Choroid plexus epithelial cell (primary cell): ENCODE data around the gene FOXN3.

Experiments
- DNase-seq: peaks from one replicate; pipeline ENCODE4 v3.0.0-alpha.2; 2010; ENCODE audit warnings: low read depth
- H3K4me3 ChIP-seq: 2 replicates; pipeline ENCODE4 v1.5.1; 2011; ENCODE audit warnings: low read depth, mild to moderate bottlenecking, control low read depth, low read length, moderate library complexity
- TF ChIP-seq, protein P1 (sequence below): conservative IDR thresholded peaks from 2 replicates; pipeline ENCODE4 v1.5.1; 2011; ENCODE audit warnings: low read depth, mild to moderate bottlenecking, control low read depth, inconsistent platforms, low read length, moderate library complexity

Gene FOXN3

DNA sequence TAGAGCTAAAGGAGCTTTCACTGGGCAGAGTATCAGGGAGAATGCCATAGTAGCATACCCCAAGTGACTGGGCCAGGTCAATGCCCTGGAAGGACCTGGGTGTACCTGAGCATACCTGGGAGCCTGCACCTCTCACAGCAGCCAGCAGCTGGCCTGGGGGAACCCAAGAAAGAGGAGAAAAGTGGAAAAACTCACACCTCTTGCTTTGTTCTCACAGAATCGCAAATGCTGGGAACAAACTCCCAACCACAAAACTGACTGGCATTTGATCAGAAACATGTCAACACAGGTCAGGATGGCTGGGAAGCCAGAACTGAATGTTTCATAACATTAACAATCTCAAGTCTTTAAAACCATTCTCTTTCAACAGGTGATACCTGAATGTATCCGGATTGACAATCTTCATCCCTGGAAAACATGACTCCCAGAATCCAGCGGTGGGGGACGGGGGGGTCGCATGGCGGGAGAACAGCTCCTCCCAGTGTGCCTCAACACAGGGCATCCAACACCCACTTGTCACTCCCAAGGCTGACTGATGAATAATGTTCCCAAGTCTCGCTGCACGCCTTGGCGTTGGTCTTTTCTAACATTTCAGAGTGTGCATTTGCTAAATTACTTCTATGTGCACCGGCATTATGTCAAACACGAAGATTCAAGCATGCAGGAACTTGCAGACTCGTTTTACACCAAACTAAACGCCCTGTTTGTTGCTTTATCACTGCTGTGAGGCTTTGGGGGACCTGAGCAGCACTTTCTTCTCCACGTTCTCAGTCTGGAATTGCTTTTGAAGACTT, 7.9 kb downstream of the FOXN3 start:
- TF ChIP-seq, protein P1, sequence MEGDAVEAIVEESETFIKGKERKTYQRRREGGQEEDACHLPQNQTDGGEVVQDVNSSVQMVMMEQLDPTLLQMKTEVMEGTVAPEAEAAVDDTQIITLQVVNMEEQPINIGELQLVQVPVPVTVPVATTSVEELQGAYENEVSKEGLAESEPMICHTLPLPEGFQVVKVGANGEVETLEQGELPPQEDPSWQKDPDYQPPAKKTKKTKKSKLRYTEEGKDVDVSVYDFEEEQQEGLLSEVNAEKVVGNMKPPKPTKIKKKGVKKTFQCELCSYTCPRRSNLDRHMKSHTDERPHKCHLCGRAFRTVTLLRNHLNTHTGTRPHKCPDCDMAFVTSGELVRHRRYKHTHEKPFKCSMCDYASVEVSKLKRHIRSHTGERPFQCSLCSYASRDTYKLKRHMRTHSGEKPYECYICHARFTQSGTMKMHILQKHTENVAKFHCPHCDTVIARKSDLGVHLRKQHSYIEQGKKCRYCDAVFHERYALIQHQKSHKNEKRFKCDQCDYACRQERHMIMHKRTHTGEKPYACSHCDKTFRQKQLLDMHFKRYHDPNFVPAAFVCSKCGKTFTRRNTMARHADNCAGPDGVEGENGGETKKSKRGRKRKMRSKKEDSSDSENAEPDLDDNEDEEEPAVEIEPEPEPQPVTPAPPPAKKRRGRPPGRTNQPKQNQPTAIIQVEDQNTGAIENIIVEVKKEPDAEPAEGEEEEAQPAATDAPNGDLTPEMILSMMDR, result no peak
- H3K4me3 ChIP-seq, result no peak overlapping the region
- peak; percentile 48 for DNase-seq

DNA sequence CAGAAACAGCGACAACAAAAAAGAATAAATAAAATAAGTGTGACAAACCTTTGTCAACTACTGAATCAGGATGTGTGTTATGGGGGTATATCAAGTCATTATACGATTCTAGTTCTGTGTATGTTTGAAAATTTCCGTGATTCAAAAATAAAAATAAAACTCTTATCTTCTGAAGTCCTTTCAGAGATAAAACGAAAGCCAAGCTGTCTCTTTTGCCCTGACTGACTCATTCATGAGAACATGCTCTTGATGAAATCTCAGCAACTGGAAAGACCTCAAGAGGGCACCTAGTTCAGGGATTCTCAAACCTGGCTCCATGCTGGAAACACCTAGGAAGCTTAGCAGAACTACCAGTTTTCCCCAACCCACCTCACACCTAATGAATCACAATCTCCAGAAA, 9.2 kb downstream of the FOXN3 start:
- DNase-seq, result peak; percentile 52
- TF ChIP-seq, protein P1, result no peak
- no peak overlapping the region for H3K4me3 ChIP-seq

DNA sequence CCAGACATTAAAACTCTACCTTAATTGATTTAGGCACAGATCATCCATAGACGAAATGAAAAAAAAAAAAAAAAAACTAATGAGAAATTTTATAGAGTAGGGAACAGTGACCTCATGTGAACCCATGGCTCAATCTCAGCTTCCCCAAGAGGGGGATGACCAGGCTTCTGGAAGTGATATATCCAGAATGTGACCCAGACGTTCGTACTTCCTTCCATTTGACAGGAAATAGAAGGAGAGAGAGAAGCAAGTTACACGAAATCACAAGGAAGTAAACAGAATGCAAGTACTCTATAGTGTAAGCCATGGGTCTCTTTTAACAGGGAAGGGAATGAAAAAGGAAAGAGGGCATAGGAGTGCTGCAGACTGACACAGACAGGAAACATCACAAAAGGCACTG, 10.1 kb downstream of the FOXN3 start:
- TF ChIP-seq, protein P1, result no peak
- no peak overlapping the region for H3K4me3 ChIP-seq
- DNase-seq, result no peak

DNA sequence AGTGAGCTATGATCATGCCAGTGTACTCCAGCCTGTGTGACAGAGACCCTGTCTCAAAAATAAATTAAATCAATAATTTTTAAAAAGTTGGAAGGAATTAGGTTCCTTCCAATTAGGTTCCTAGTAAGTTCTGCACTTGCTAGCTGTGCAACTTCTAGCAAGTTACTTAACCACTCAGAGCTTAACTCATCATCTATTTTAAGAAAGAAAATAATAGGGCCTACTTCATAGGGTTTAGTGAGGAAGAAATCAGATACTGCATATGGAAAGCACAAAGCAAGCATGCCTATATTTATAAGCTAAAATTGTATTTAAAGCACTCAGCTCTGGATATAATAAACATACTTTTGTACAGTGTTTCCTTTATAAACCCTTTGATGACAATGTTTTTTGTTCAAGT, 10.7 kb downstream of the FOXN3 start:
- TF ChIP-seq, protein P1, result no peak
- DNase-seq, result no peak
- H3K4me3 ChIP-seq, result no peak overlapping the region

DNA sequence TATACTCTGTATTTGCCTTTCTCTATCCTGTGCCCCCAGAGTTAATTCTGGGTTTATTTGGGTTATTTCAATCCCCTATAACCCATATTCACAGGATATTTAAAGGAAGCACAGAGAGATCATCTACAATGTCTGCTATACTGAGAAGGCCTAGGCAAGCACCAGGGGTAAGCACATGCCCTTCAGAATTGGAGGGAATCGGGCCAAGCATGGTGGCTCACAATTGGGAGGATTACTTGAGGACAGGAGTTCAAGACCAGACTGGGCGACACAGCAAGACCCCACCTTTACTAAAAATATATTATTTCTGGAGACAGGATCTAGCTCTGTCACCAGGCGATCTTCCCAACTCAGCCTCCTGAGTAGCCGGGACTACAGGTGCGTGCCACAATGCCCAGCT, 11.3 kb downstream of the FOXN3 start:
- TF ChIP-seq, protein P1, result no peak
- no peak overlapping the region for H3K4me3 ChIP-seq

DNA sequence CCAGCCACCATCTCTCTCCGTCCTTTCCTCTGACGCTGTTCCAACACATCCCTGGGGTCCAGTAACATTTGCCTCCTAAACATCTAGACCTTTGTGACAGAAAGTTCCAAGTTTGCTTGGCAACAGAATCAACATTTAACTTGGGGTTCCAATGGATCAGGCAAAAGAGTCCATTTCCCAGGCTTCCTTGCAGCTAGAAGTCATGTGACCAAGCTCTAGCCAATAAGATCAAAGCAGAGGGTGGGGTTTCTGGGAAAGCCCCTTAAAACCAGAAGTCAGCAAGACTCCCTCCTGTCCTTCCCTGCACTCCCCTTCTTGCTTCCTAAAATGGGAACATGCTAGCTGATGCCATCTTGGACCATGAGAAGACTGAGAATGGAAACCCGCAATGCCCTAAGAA, 14.7 kb downstream of the FOXN3 start:
- no peak for DNase-seq
- TF ChIP-seq, protein P1, result no peak
- H3K4me3 ChIP-seq, result no peak overlapping the region

More for the DNA sequence above, 11.3 kb downstream of the FOXN3 start:
- no peak for DNase-seq

DNA sequence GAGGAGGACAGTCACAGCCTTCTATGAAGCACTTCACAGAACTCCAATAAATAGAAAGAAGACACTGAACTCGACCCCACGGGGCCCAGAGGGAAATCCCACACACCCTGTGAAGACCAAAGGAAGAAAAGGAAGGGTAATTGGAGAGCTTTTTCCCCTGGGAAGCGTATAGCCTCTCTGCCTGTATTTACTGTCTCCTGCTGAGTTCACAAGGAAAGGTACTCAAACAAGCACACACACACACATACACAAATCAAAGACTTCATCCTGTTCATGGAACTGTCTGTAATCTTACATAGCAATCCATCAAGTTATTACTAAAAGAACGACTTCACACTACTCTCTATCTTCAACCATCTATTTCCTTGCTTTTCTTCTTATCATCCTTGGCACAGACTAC, 15.3 kb downstream of the FOXN3 start:
- no peak overlapping the region for H3K4me3 ChIP-seq
- TF ChIP-seq, protein P1, result no peak
- no peak for DNase-seq
